NCI-H2029 treated with DMSO at 0.1 percent for 48 hours (cell line): ENCODE data around the gene IL4.
"Not testable (repeated sequence)": the region's sequence is repeated elsewhere in the genome, so short reads cannot be mapped to it uniquely, and the experiment has no call there.

Source experiments
- DNase-seq: peaks from one replicate; lab custom pipeline; 2025; lab: John Stamatoyannopoulos, UW

Gene IL4

GRCh38 chr5:132674671-132675506 lies 1.1 kb downstream of the IL4 start:
- no peak for DNase-seq

- DNase-seq: no peak
Observed at GRCh38 chr5:132675936-132676689, 2.3 kb downstream of the IL4 start.

- no peak for DNase-seq
Observed at GRCh38 chr5:132677191-132677590, 3.4 kb downstream of the IL4 start.

GRCh38 chr5:132677682-132678400 lies 4.1 kb downstream of the IL4 start:
- DNase-seq: no peak

GRCh38 chr5:132678735-132679134 lies 4.9 kb downstream of the IL4 start:
- no peak for DNase-seq

- DNase-seq: no peak
Observed at GRCh38 chr5:132679166-132679565, 5.4 kb downstream of the IL4 start.

GRCh38 chr5:132679717-132680380 lies 6.1 kb downstream of the IL4 start:
- no peak for DNase-seq

GRCh38 chr5:132680780-132681475 lies 7.1 kb downstream of the IL4 start:
- DNase-seq: no peak

- DNase-seq: no peak
Observed at GRCh38 chr5:132681476-132681831, 7.7 kb downstream of the IL4 start.

GRCh38 chr5:132681983-132682382 lies 8.2 kb downstream of the IL4 start:
- no peak for DNase-seq

GRCh38 chr5:132684491-132684890 lies 10.7 kb downstream of the IL4 start:
- DNase-seq: no peak

GRCh38 chr5:132684922-132685720 lies 11.3 kb downstream of the IL4 start:
- DNase-seq: no peak

- no peak for DNase-seq
Observed at GRCh38 chr5:132686193-132686592, 12.4 kb downstream of the IL4 start.

- DNase-seq: no peak
Observed at GRCh38 chr5:132687995-132688394, 14.2 kb downstream of the IL4 start.

- no peak for DNase-seq
Observed at GRCh38 chr5:132688536-132689339, 14.9 kb downstream of the IL4 start.

GRCh38 chr5:132689513-132689912 lies 15.7 kb downstream of the IL4 start:
- no peak for DNase-seq

- no peak for DNase-seq
Observed at GRCh38 chr5:132690156-132690555, 16.4 kb downstream of the IL4 start.

- not testable (repeated sequence) for DNase-seq
Observed at GRCh38 chr5:132691755-132692631, 18.2 kb downstream of the IL4 start.

- DNase-seq: no peak
Observed at GRCh38 chr5:132692632-132692967, 18.8 kb downstream of the IL4 start.
